HG03280 (cell line): ENCODE data around the gene TBC1D14.
A peak's percentile ranks its signal among the peaks of the same experiment; 100 is the strongest.

Experiments used
- ATAC-seq: cut with Tn5 transposase; IDR thresholded peaks from one replicate; pipeline ENCODE4 v1.9.1; 2021; ENCODE audit warnings: mild to moderate bottlenecking, moderate library complexity; ENCODE audit not compliant: unreplicated experiment

TBC1D14 gene

DNA sequence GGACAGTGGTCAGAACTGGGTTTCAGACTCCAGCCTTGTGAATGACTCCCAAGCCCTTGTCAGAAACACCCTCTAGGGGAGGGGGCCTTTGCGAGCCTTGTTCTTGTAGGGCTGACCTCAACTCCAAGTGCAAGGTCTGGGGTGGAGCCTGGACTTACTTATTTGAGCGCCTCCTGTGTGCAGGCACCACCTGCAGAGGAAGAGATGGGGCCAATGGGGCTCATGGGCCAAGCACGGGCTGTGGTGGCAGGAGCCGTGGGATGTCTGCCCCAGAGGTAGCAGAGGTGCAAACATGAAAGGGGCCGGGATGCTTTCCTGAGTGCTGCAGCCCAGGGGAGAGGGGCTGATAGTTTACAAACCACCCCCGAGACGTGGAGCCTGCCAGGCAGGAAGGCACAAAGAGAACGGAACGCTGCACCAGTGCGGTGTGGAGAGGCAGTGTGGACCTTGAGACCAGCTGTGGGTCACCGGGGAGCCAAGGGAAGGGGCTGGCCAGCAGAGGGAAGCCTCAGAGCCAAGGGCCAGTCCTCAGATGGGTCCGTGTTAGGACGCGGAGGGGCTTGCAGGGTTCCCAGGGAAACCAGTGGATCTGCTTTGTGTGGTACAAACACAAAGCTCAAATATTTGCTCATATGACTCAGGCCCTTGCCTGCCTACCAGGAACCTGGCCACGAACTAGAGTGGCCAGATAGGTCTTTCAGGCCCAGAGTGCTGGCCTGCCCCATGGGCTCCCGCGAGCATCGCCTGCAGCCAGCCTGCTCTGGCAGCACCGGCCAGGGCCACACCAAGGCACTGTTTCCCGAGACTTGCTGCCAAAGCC, 124.8 kb downstream of the TBC1D14 start:
- ATAC-seq = no peak

DNA sequence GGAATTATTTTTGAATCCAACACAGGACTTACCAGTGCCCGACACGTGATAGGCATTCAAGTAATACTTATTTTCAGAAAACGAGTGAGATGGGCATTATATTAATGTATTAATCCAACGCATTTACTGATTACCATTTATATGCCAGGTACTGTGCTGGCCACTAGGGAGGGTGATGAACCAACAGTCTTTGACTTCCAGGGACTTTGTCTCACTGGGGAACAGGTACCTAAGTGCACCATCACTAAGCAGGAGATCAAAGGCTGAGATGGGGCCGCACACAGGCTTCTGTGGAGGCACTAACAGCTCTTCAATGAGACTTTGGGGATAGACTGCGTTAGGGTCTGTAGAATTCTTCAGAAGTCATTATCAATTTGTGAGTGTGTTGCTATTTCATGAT, 127.8 kb downstream of the TBC1D14 start:
- no peak for ATAC-seq

DNA sequence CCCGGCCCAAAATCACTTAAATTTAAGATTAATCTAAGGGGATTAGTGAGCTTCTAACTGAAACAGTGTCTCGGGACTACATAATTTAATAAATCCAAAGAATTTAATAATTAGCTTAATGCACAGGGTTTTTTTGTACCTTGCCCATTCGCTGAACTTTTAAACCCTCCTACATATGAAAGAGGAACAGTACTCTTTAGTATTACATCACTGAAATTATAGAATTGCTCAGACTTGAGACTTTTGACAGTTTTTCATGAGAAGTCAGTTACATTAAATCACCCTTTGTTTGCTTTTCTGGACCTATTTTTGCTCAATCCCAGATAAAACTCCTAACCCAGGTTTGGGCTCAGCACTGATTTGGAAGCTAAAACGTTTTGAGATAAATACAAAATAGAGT, 131.1 kb downstream of the TBC1D14 start:
- no peak for ATAC-seq

DNA sequence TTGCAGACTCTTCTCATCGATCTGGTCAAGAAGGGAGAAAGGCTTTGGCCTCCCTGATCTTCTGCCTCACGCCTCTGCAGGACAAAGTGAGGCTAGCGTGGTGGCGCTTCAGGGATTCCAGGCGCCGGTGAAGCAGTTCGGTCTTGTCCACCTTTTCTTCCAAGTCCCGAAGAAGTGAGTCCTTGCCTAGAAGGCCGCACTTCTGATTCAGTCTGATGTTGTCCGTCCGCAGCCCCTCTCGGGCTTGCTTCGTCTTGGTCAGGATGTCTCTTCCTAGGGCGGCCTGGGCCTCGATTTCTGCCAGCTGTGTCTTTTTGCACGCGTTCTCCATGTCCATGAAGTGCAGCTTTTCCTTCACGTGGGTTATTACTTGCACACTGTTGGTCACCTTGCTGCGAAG, 131.6 kb downstream of the TBC1D14 start:
- no peak for ATAC-seq

DNA sequence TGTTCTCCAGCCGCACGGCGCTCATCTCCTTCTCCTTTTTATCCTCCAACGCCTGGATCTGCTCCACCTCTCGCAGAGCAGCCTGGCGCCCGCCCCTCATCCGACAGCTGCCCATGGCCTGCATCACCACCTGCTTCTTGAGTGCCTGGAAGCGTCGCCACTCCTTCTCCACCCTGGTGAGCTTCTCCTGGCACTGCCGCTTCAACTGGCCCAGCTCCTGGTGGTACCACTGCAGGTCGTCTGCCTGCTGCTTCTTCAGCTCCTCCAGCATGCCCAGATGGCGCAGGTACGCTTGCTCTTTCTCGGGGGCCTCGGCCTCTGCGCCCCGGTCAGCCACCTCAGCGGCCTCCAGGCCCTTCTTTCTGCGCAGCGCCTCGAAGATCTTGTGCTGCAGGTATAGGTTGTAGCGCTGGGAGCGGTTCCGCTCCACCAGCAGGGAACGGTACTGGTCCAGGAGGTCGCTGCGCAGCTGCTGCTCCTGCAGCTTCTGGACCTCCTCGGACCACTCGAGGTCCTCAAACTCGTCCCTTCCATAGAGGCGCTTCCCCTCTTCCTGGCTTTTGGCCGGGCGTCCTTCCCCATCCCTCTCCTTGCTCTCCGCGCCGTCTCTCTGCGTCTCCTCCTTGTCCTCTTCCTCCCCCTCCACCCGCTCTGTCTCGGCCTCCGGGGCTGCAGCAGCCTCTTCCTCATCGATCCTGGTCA, 132.3 kb downstream of the TBC1D14 start:
- ATAC-seq = no peak

DNA sequence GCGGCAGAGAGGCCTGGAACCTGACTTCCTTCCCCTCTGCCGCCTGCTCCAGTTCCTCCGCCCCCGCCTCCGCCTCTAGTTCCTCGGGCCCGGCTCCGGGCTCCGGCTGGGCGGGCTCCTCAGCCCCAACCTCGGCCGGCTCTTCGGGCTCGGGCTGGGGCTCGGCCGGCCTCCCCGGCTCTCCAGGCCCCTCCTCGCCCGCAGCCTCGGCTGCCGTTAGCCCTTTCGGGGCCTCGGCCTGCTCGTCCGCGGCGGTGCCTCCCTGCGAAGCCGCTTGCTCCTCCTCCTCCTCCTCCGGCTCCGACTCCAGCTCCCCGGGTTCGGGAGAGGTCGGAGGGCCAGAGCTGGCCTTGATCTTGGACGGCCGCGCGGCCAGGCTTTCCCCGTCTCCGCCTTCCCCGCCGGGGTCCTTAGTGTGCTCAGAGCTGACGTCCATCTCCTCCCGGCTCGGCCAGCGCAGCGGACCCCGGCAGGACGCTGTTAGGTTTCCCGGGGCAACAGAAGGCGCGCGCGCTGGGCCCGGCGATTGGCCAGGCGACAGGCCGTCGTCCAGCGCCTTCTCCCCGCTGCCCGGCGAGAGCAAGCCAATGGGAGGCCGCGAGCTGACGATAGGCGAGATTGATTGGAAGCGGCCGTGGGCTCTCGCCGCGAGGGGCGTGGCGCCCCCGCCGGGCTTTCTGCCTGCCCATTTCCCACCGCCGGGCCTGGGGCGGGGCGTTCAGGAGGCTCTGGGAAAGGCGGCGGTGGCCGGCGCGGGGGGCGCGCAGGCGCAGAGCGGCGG, 133.1 kb downstream of the TBC1D14 start:
- ATAC-seq = peak; percentile 80

DNA sequence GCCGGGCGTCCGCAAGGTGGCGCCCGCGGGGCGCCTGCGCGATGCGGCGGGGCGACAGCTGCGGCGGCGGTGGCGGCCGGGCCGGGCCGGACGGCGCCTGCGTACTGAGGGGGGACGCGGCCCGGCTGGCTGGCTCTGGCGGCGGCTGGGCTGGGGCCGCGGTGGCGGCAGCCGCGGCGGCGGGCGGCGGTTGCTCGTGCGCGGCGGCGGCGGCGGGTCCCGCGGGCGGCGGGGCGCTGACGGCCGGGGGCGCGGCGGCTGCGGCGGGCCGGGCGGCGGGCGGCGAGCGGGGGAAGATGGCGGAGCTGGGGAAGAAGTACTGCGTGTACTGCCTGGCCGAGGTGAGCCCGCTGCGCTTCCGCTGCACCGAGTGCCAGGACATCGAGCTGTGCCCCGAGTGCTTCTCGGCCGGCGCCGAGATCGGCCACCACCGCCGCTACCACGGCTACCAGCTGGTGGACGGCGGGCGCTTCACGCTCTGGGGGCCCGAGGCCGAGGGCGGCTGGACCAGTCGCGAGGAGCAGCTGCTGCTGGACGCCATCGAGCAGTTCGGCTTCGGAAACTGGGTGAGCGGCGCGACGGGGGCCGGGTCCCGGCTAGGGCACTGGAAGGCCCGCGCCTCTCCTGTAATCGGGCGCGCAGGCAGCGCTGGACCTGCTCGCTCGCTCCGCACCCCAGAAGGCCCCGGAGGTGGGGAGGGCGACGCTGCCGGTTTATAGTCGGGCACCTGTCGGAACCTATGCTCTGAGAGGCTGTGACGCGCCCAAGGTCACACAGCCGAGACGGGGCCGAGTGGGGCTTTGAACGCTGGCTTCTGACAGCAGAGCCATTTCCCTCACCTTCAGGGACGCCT, 133.9 kb downstream of the TBC1D14 start, which contains the start of gene TADA2B:
Gene TADA2B (plus strand): TSS at position 89 of the 853 bp plus-strand sequence. CDS start 208 bp downstream, at position 297.
- peak; percentile 28 for ATAC-seq

DNA sequence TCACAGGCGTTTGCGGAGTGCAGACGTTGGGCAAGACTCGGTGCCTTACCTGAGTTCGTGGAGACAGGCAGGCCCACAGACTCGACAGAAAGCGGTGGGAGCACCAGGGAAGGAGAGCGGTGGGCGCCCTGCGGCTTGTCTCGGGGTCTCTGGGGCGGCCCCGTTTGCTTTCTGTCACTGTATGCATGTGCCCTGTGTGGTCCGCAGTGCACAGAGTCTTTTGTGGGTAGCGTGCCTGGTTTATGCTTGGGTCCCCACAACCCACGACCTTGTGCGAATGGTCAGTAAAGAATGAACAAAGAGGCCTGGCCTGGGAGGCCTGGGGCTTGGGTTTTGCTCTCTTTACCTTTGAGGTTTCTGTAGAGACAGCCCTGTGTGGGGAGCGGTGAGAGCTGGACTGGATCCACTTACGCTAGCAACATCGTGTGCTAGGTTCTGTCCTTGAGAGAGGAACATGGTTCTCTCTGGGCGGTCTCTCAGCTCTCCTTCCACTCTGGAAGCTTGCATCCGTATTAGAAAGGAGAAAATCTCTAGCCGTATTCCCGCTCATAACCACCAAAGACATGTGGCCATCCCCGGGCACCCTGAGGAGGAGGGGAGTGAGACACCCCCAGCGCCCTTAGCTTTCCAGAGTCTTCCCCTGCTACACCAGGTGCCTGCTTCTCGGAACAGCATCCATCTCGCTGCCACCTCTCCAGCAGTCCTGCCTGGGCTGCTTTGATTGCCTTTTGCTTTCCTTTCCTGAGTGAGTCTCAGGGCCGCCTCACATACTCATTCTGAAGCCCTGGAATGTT, 134.7 kb downstream of the TBC1D14 start:
- ATAC-seq = no peak

DNA sequence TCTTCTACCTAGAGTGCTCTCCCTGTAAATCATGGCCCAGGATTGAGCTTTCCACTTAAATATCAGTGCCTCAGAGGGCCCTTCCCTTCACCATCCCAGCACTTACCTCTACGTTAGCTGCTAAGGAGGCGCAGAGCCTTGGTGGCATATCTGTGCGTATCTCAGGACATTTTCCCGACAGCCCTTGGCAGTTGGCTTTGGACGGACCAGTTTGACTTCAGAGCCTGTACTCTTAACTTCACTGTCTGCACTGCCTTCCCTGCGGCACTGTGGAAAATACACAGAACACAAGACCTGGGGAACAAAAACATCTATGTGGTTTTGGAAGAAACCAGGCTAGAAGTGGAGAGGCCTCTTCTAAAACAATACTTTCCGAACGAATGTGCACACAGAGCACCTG, 135.9 kb downstream of the TBC1D14 start:
- no peak for ATAC-seq

DNA sequence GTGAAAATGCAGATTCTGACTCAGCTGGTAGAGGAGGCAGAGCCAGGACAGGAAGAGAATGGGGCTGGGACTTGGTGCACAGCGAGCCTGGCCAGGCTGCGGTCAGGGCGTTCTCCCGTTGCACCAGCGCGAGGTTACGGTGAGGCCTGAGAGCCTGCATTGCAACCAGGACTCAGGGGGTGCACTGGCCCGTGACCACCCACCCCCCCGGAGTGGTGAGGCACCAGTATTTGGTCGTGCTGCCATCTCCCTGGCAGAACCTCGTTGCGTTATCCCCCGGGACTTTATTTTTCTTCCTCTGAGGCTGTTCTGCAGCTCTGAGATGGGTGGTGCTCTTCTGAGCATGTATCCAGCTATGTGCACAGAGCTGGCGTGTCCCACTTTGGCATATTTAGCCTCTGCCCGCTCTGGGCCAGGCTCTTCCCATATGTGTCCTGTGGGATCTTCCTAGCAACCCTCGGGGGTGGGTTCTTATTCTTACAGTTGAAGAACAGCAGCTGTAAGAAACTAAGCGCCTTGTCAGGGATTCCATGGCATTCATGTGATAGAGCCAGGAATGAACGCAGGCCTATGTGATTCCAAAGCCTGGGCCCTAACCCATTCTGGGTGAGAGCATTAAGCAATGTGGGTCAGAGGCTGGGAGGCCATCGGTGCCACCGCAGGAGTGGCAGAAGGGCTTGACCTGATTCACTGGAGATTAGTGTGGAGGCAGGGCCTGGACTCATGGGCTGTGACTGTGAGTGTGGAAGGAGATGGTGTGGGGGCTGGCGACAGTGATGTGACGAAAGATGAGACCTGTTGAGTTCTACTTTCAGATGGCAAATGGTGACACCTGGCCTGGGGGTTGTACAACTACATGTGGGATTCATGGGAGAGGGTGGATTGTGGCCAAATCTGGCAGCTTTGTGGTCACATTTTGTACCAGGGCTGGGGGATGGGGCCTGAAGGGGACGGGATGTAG, 136.6 kb downstream of the TBC1D14 start:
- no peak for ATAC-seq

DNA sequence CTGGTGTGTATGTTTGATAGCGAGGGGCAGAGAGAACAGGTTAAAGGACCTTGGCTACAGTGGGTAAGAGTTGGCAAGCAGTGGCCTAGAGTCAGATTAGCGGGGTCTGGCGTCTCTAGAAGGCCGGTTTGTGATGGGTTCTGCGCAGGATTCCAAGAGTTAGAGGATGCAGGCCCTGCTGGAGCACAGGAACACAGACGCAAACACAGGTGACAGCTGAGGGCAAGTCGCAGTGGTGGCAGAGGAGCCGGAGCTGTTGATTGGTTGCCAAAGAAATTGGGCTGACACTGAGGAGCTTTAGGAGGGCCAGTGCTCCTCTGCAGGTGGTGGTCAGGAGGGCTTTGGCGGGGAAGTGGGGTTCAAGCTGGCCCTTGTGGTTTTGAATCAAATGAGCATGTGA, 137.3 kb downstream of the TBC1D14 start:
- no peak for ATAC-seq

DNA sequence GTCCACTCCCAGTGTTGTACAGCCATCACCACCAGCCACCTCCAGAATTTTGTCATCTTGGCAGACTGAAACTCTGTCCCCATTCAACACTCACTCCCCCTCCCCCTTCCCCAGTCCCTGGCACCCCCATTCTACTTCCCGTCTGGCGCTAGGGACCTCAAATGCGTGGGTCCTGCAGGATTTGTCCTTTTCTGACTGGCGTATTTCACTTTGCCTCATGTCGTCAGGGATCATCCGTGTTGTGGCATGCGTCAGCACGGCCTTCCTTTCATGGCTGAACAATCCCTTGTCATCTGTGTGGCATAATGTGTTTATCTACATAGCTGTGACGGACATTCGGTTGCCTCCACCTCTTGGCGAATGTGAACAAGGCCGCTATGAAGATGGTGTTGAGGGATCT, 139.0 kb downstream of the TBC1D14 start:
- ATAC-seq = no peak

DNA sequence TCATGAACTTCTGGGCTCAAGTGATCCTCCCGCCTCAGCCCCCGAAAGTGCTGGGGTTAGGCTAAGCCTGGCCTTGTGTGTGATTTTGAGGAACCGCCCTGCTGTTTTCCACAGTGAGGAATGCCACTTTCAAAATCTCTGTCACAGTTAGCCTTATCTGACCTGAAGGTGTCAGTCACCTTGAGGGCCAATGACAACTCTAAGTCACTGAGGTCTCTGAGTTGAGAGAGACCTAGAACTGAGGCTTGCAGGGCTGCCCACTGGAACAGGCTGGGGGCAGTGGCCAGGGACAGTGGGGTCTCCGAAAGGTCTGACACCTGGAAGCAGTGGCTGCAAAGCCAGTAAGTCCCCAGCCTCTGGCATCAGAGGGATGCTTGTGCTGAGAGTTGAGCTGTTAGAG, 139.7 kb downstream of the TBC1D14 start:
- no peak for ATAC-seq

DNA sequence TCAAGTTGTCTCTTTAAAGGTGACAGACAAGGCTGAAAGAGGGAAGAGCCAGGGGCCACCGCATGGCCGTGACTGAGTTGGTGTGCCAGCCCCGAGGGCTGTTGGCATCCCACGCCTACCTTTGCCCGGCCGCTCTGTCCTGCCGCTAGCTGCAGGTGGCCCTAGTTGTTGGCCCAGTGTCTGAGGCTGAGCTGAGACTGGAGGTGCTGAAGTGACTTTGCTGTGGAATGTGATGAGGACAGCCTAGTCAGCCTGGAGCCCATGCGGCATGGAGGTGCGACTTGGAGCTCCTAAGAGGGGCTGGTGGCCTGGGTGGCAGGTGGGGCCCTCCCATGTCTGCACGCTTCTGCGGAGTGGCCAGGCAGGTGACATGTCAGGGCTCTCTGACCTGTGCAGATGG, 140.1 kb downstream of the TBC1D14 start:
- no peak for ATAC-seq

DNA sequence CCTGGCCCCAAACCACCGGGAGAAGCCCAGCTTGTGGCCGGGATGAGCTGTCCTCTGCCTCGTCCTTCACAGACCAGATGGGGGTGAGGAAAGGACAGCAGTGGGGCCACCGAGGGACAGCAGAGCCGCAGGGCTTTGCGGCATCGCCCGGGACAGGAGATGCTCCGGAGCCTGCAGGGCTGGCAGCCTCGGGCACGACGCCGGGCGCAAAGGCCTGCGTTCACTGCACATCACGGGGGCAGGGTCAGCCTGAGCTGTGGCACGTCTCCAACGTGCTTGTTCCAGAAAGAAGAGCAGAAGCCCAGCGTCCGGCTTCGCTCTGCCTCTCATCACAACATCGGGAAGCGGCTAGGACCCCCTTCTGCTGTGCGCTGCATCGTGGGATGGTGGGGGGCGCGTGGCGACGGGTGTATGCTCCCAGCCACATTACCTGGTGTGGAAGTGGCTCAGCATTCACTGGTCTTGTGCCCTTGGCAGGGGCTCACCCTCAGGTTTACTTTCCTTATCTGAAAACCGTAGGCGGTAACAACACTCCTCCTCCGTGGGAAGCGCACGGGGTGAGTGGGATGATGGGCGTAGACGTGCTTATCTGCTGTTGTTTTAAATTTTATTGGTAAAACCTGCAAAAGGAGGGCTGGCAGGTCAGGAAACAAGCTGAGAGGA, 141.0 kb downstream of the TBC1D14 start:
- no peak for ATAC-seq

DNA sequence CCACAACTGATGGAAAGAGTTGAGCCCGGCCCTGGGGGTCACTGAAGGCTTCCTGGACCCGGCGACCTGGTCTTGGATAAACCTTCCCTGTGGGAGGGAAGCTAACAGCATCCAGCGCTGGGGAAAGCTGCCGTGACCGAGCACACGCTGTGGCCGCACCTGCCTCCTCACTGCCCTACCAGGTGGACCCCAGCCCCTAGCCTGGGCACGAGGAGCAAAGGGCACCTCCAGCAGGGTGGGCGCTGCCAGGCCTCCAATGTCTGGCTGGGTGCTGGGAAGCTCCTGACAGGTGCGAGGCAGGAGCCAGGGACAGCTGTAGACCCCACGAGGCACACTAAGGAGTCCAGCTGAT, 141.5 kb downstream of the TBC1D14 start:
- ATAC-seq = no peak

DNA sequence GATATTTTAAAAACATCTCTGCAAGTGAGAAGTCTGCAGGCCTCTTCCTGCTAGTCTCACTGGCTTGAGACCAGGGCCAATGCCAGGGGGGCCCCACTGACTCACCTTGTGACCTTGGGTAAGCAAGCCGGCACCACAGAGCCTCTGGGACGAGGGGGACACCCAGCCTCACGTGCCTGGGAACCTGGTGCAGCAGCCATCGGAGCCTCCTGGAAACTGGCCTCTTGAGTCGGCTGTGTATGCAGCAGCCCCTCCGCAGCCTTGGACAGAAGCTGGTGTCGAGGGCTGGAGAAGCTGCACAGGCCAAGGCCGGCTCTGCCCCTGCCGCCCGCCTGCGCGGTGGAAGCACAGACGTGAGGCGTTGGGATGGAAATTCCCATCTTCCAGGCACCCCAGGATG, 142.3 kb downstream of the TBC1D14 start:
- no peak for ATAC-seq

DNA sequence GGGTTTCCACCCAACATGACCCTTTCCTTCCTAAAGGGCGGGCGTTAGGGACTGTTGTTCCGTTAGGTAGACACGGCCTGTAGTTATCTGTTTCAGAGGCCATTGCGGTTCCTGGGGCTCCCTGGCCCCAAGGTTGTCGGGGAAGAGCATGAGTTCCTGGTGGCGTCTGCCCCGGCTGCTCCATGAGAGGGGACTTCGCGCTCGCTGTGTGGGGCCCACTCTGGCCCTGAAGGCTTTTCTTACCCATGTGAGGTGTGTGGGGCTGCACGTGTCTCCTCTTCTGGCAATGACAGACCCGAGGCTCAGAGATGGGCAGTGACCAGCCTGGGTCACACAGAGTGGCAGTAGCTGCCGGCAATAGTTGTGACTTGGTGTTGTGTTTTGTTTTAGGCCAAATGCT, 142.7 kb downstream of the TBC1D14 start:
- ATAC-seq = no peak
